Naive thymus-derived CD4-positive, alpha-beta T cell (primary cell): ENCODE measurements around the gene ZNF697. TPM values are rescaled to one million over a fixed set of nuclear protein-coding genes. Genes with fewer than 3 reads are reported as not detected.

Source experiments
- ATAC-seq: fragments of 150-1000 bp; cut with Tn5 transposase; 2 replicates; pipeline ENCODE4 v1.10.0; 2021; ENCODE audit warnings: mild to moderate bottlenecking, moderate library complexity
- CTCF ChIA-PET: fragments of 350-600 bp; sonication (Branson Sonifier 250); formaldehyde crosslinking; loops from one replicate; lab custom pipeline; 2021; ENCODE audit warnings: antibody characterized with exemption; lab: Charles Lee
- POLR2A ChIA-PET: fragments of 350-600 bp; sonication (Branson Sonifier 250); formaldehyde crosslinking; loops from one replicate; lab custom pipeline; 2021; ENCODE audit warnings: antibody characterized with exemption, inconsistent platforms; lab: Charles Lee
- DNase-seq, 9 donors: peaks; one replicate each; pipeline versions ENCODE4 v3.0.0 to v3.0.0-alpha.2; 2020 to 2022; ENCODE audit warnings: mixed read lengths in 1 of 9
- H3K27ac ChIP-seq: one replicate; pipeline ENCODE4 v1.7.0; 2013; ENCODE audit warnings: mild to moderate bottlenecking, low read depth, low read length, moderate library complexity
- H3K27me3 ChIP-seq, 2 donors: one replicate each; pipeline ENCODE4 v1.7.0; 2013; ENCODE audit warnings: low read length in 2 of 2, mild to moderate bottlenecking in 2 of 2, moderate library complexity in 2 of 2; ENCODE audit not compliant: control insufficient read depth in 2 of 2, insufficient read depth in 2 of 2
- H3K36me3 ChIP-seq, 3 experiments: 1 replicate in 2 of 3; 2 replicates in 1 of 3; pipeline ENCODE4 v1.7.0; 2013; ENCODE audit warnings: low read length in 3 of 3, mild to moderate bottlenecking in 3 of 3, moderate library complexity in 1 of 3; ENCODE audit not compliant: insufficient read depth in 3 of 3, control insufficient read depth in 2 of 3
- H3K4me1 ChIP-seq, 2 donors: one replicate each; pipeline ENCODE4 v1.7.0; 2013; ENCODE audit warnings: low read length in 2 of 2, mild to moderate bottlenecking in 2 of 2, moderate library complexity in 1 of 2; ENCODE audit not compliant: control insufficient read depth in 2 of 2, insufficient read depth in 2 of 2
- H3K4me3 ChIP-seq: 2 replicates; pipeline ENCODE4 v1.7.0; 2013; ENCODE audit warnings: mild to moderate bottlenecking, low read length
- H3K9me3 ChIP-seq, 3 experiments: 1 replicate in 2 of 3; 2 replicates in 1 of 3; pipeline ENCODE4 v1.7.0; 2013; ENCODE audit warnings: low read length in 3 of 3; ENCODE audit not compliant: control insufficient read depth in 2 of 3
- H3K27ac Mint-ChIP-seq, 9 donors: one replicate each; pipeline ENCODE4 v1.8.0; 2020 to 2022; ENCODE audit warnings: mixed read lengths in 9 of 9, mild to moderate bottlenecking in 8 of 9, moderate library complexity in 5 of 9, inconsistent platforms in 2 of 9
- H3K27me3 Mint-ChIP-seq, 5 donors: one replicate each; pipeline ENCODE4 v1.8.0; 2021 to 2022; ENCODE audit warnings: mixed read lengths in 5 of 5, mild to moderate bottlenecking in 1 of 5
- H3K36me3 Mint-ChIP-seq, 5 donors: one replicate each; pipeline ENCODE4 v1.8.0; 2020 to 2022; ENCODE audit warnings: mixed read lengths in 5 of 5, mild to moderate bottlenecking in 3 of 5, inconsistent platforms in 1 of 5
- H3K4me1 Mint-ChIP-seq, 7 donors: one replicate each; pipeline ENCODE4 v1.8.0; 2020 to 2022; ENCODE audit warnings: mixed read lengths in 7 of 7, mild to moderate bottlenecking in 3 of 7, inconsistent platforms in 1 of 7
- H3K4me3 Mint-ChIP-seq, 10 donors: one replicate each; pipeline ENCODE4 v1.8.0; 2020 to 2022; ENCODE audit warnings: mild to moderate bottlenecking in 10 of 10, mixed read lengths in 10 of 10, moderate library complexity in 6 of 10, inconsistent platforms in 2 of 10
- H3K9me3 Mint-ChIP-seq, 11 donors: one replicate each; pipeline ENCODE4 v1.8.0; 2020 to 2022; ENCODE audit warnings: mixed read lengths in 11 of 11, mild to moderate bottlenecking in 4 of 11, inconsistent platforms in 1 of 11, moderate library complexity in 1 of 11
- intact Hi-C, 2 donors: fragments of 100-400 bp; cut with micrococcal nuclease; formaldehyde crosslinking; loops; one replicate each; pipeline ENCODE4 v1.15.1; 2023
- polyA plus RNA-seq, 2 donors: library from polyadenylated mRNA; unstranded; fragments of 300-500 nt; fragmentation: Illumina TruSeq; gene quantifications; one replicate each; pipeline ENCODE4 v1.2.3, GENCODE V29; 2021
- total RNA-seq, 6 experiments: library from RNA in 5 of 6; stranded (reverse) in 5 of 6; gene quantifications; 1 replicate in 5 of 6; 2 replicates in 1 of 6; pipeline ENCODE4 v1.2.3 and lab custom pipeline; 2021 to 2026

The ZNF697 gene
- total and polyA plus RNA-seq, 7 experiments from 2014 or later: 0.08 to 2.1 (median 0.24) TPM; not detected in 2

DNA sequence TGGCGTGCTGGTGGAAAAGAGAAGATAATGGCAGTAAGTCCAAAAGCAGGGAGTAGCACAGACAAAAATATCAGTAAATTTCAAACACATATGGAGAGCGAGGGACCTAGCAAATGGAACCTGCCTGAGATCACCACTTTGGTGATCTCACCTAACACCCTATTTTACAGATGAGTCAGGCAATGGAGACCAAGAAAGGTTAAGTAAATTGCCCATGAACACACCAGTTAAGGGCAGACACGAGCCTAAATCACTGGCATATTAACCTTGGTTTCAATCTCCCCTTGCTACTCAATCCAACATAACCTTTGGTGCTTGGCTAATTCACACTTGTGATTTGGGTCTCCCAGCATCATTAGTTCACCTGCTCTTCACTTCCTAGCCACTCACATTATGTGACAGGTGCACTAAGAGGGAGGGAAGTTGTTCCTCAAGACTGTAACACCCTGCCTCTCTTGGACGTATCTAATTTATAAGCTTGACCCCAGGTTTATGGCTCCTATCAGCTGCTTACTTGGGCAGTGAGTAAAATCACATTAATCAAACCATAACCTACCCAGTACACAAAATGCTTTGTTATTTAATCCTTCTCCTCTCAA, 11.5 kb downstream of the ZNF697 start:
- Histone ChIP-seq H3K36me3 (no peaks in the 10 kb centered on the region), H3K27me3 (no peaks in the 10 kb centered on the region), H3K4me3 (no peak overlapping the region), H3K9me3 (no peaks in the 10 kb centered on the region), H3K27ac (no peak overlapping the region), H3K4me1 (no peaks in the 10 kb centered on the region)
- H3K27ac Mint-ChIP-seq: no peak overlapping the region
- H3K4me1 Mint-ChIP-seq: peaks cover 0 to 2% (median 0%) of the 10 kb centered on the region in 7 donors
- POLR2A ChIA-PET: no interaction called here
- H3K36me3 Mint-ChIP-seq: no peaks in the 10 kb centered on the region
- intact Hi-C loops: no loop called here
- ATAC-seq (no peak), DNase-seq (no peak)
- no peak overlapping the region for H3K4me3 Mint-ChIP-seq
- peaks cover 26 to 47% (median 42%) of the 10 kb centered on the region in 5 donors for H3K27me3 Mint-ChIP-seq
- CTCF ChIA-PET: no interaction called here
- H3K9me3 Mint-ChIP-seq: no peaks in the 10 kb centered on the region

GRCh38 chr1:119635811-119636390, 12.2 kb downstream of the ZNF697 start:
- Histone ChIP-seq H3K27ac (no peak overlapping the region), H3K4me1 (no peaks in the 10 kb centered on the region), H3K4me3 (no peak overlapping the region), H3K9me3 (no peaks in the 10 kb centered on the region), H3K36me3 (no peaks in the 10 kb centered on the region), H3K27me3 (peaks cover 0 to 3% of the 10 kb centered on the region in 2 donors)
- Mint-ChIP-seq H3K27me3 (peaks cover 25 to 46% (median 44%) of the 10 kb centered on the region in 5 donors), H3K4me1 (peaks cover 0 to 4% (median 0%) of the 10 kb centered on the region in 7 donors), H3K4me3 (no peak overlapping the region), H3K9me3 (peaks cover 0 to under 1% (median 0%) of the 10 kb centered on the region in 11 donors), H3K36me3 (no peaks in the 10 kb centered on the region), H3K27ac (no peak overlapping the region)
- intact Hi-C loops: no loop called here
- ChIA-PET CTCF (no interaction called here), POLR2A (no interaction called here)
- DNase-seq (no peak), ATAC-seq (no peak)

- DNase-seq: no peak
These were observed 14.1 kb downstream of the ZNF697 start for GRCh38 chr1:119634016-119634415.

GRCh38 chr1:119633575-119633974, 14.5 kb downstream of the ZNF697 start:
- Mint-ChIP-seq H3K4me3 (no peak overlapping the region), H3K9me3 (peaks cover 0 to 1% (median 0%) of the 10 kb centered on the region in 11 donors), H3K27ac (no peak overlapping the region), H3K4me1 (peaks cover 0 to 4% (median 0%) of the 10 kb centered on the region in 7 donors), H3K27me3 (peaks cover 36 to 59% (median 58%) of the 10 kb centered on the region in 5 donors), H3K36me3 (no peaks in the 10 kb centered on the region)
- no peaks in the 10 kb centered on the region for H3K9me3 ChIP-seq
- H3K27me3 ChIP-seq: peaks cover 0 to 3% of the 10 kb centered on the region in 2 donors
- H3K36me3 ChIP-seq: no peaks in the 10 kb centered on the region
- no peak overlapping the region for H3K4me3 ChIP-seq
- no peak overlapping the region for H3K27ac ChIP-seq
- intact Hi-C loops: no loop called here
- no peak for DNase-seq
- ChIA-PET CTCF (no interaction called here), POLR2A (interaction anchor here (0.7 kb wide), 1 partner anchor 20 kb away, joined by 3 read pairs; no protein-coding TSS in a partner anchor)
- H3K4me1 ChIP-seq: no peaks in the 10 kb centered on the region
- no peak for ATAC-seq

More at GRCh38 chr1:119634016-119634415, 14.1 kb downstream of the ZNF697 start:
- intact Hi-C loops: no loop called here
- H3K9me3 ChIP-seq: no peaks in the 10 kb centered on the region
- no peak overlapping the region for H3K27ac ChIP-seq
- H3K27me3 ChIP-seq: peaks cover 0 to 3% of the 10 kb centered on the region in 2 donors
- H3K4me3 ChIP-seq: no peak overlapping the region
- peaks cover 0 to 1% (median 0%) of the 10 kb centered on the region in 11 donors for H3K9me3 Mint-ChIP-seq
- no peak for ATAC-seq
- H3K36me3 Mint-ChIP-seq: no peaks in the 10 kb centered on the region
- no peaks in the 10 kb centered on the region for H3K36me3 ChIP-seq
- H3K4me3 Mint-ChIP-seq: no peak overlapping the region
- no peak overlapping the region for H3K27ac Mint-ChIP-seq
- H3K27me3 Mint-ChIP-seq: peaks cover 36 to 56% (median 54%) of the 10 kb centered on the region in 5 donors
- H3K4me1 ChIP-seq: no peaks in the 10 kb centered on the region
- ChIA-PET CTCF (no interaction called here), POLR2A (no interaction called here)
- H3K4me1 Mint-ChIP-seq: peaks cover 0 to 4% (median 0%) of the 10 kb centered on the region in 7 donors

GRCh38 chr1:119632841-119633240, 15.2 kb downstream of the ZNF697 start:
- no peaks in the 10 kb centered on the region for H3K9me3 ChIP-seq
- H3K4me3 ChIP-seq: no peak overlapping the region
- Mint-ChIP-seq H3K4me1 (peaks cover 0 to 4% (median 0%) of the 10 kb centered on the region in 7 donors), H3K36me3 (no peaks in the 10 kb centered on the region), H3K4me3 (no peak overlapping the region), H3K27me3 (peaks cover 36 to 66% (median 64%) of the 10 kb centered on the region in 5 donors), H3K27ac (no peak overlapping the region), H3K9me3 (peaks cover 0 to 1% (median 0%) of the 10 kb centered on the region in 11 donors)
- H3K36me3 ChIP-seq: no peaks in the 10 kb centered on the region
- ChIA-PET CTCF (no interaction called here), POLR2A (no interaction called here)
- H3K4me1 ChIP-seq: no peaks in the 10 kb centered on the region
- intact Hi-C loops: no loop called here
- ATAC-seq (no peak), DNase-seq (no peak)
- H3K27ac ChIP-seq: no peak overlapping the region
- H3K27me3 ChIP-seq: peaks cover 0 to 3% of the 10 kb centered on the region in 2 donors

DNA sequence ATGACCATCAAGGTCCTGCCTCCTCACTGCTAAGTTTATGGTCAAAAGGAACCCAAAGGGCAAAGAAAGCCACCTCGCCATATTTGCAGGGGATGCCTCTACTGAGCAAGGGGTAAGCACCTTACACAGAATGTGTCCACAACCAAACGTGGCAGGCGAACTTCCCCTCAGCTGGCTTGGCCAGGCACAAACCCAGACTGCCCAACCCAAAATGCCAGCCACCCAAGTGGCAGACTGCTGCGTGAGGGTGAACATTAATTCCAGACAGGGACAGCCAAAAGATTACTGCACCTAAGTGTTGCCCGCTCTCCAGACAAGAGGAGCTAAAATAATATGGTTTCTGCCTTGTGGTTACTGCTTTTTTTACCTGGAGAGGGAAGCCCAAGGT, 16.0 kb downstream of the ZNF697 start:
- ChIA-PET POLR2A (interaction anchor here (0.6 kb wide), 1 partner anchor 36 kb away, joined by 4 read pairs; no protein-coding TSS in a partner anchor), CTCF (interaction anchor here (0.6 kb wide), 1 partner anchor 1807 kb away, joined by 3 read pairs; no protein-coding TSS in a partner anchor)
- peaks cover 36 to 67% (median 64%) of the 10 kb centered on the region in 5 donors for H3K27me3 Mint-ChIP-seq
- H3K36me3 Mint-ChIP-seq: no peaks in the 10 kb centered on the region
- H3K9me3 Mint-ChIP-seq: peaks cover 0 to 1% (median 0%) of the 10 kb centered on the region in 11 donors
- DNase-seq: no peak
- Histone ChIP-seq H3K27me3 (peaks cover 0 to 3% of the 10 kb centered on the region in 2 donors), H3K4me1 (no peaks in the 10 kb centered on the region), H3K9me3 (no peaks in the 10 kb centered on the region), H3K36me3 (no peaks in the 10 kb centered on the region), H3K27ac (no peak overlapping the region), H3K4me3 (no peak overlapping the region)
- H3K4me1 Mint-ChIP-seq: peaks cover 0 to 4% (median 0%) of the 10 kb centered on the region in 7 donors
- intact Hi-C loops: no loop called here
- no peak overlapping the region for H3K27ac Mint-ChIP-seq
- no peak overlapping the region for H3K4me3 Mint-ChIP-seq
- no peak for ATAC-seq
